Aorta (tissue), 5 donors: ENCODE data around the gene BBOX1. TPM values are rescaled to one million over a fixed set of nuclear protein-coding genes. Genes with fewer than 3 reads are reported as not detected.

Experiments
- ATAC-seq: fragments of 200-7000 bp; cut with Tn5 transposase; one replicate; pipeline ENCODE4 v1.9.1; 2022; ENCODE audit warnings: moderate library complexity; ENCODE audit not compliant: low FRiP score
- DNase-seq, 2 donors: peaks; one replicate each; pipeline ENCODE4 v3.0.0-alpha.2; 2020
- H3K27ac ChIP-seq, 2 donors: one replicate each; pipeline ENCODE4 v1.5.1; 2013; ENCODE audit warnings: low read length in 2 of 2, mild to moderate bottlenecking in 2 of 2, moderate library complexity in 2 of 2, control low read depth in 1 of 2, inconsistent platforms in 1 of 2, low read depth in 1 of 2
- H3K27me3 ChIP-seq, 2 donors: one replicate each; pipeline ENCODE4 v1.6.1; 2013; ENCODE audit warnings: control low read depth in 1 of 2, low read length in 1 of 2, mild to moderate bottlenecking in 1 of 2, moderate library complexity in 1 of 2; ENCODE audit not compliant: insufficient read depth in 2 of 2, control insufficient read depth in 1 of 2
- H3K36me3 ChIP-seq, 2 donors: one replicate each; pipeline ENCODE4 v1.6.1; 2013; ENCODE audit warnings: control low read depth in 1 of 2, low read length in 1 of 2, mild to moderate bottlenecking in 1 of 2; ENCODE audit not compliant: insufficient read depth in 2 of 2, control insufficient read depth in 1 of 2
- H3K4me1 ChIP-seq, 2 donors: one replicate each; pipeline ENCODE4 v1.6.1; 2013; ENCODE audit warnings: low read length in 2 of 2, control low read depth in 1 of 2, mild to moderate bottlenecking in 1 of 2, moderate library complexity in 1 of 2; ENCODE audit not compliant: insufficient read depth in 2 of 2, control insufficient read depth in 1 of 2
- H3K4me3 ChIP-seq, 2 donors: one replicate each; pipeline ENCODE4 v1.5.1; 2013; ENCODE audit warnings: low read length in 2 of 2, control low read depth in 1 of 2, mild to moderate bottlenecking in 1 of 2
- H3K9me3 ChIP-seq: one replicate; pipeline ENCODE4 v1.6.1; 2013; ENCODE audit warnings: mild to moderate bottlenecking, low read length; ENCODE audit not compliant: control insufficient read depth
- WGBS, 2 donors: extraction: QIAGEN DNeasy Blood & Tissue Kit; methylation state at CpG; one replicate each; pipeline ENCODE4 v1.1.7; 2013; 5-methylcytosine and 5-hydroxymethylcytosine counted together
- intact Hi-C, 2 donors: fragments of 100-400 bp; cut with DNase I; formaldehyde crosslinking; loops; one replicate each; pipeline versions ENCODE4 v1.14.2 to v1.15.0; 2022
- polyA plus RNA-seq, 2 donors: library from polyadenylated mRNA; stranded (reverse); fragments of 200-250 nt; gene quantifications; one replicate each; pipeline ENCODE4 v1.2.3, GENCODE V29; 2013
- total RNA-seq, 2 donors: library from RNA; stranded (reverse); fragmentation: NEBNext Ultra II Directional; extraction: Animal tissue kit (Norgen Biotek cat#: 25700); gene quantifications; one replicate each; pipeline ENCODE4 v1.2.1, GENCODE V29; 2021
- donor health status: healthy with polysubstance abuse.
- donor health status: Bipolar disorder and iron deficiency.
- donor health status: DM: no; HTN: no; CAD: no.
- donor health status: DM: no; HTN: no; CAD: no.
- donor health status: DM: yes; HTN: yes; CAD: no.

The BBOX1 gene
- total and polyA plus RNA-seq, 4 donors = 0.43 to 0.45 TPM; not detected in 2

DNA sequence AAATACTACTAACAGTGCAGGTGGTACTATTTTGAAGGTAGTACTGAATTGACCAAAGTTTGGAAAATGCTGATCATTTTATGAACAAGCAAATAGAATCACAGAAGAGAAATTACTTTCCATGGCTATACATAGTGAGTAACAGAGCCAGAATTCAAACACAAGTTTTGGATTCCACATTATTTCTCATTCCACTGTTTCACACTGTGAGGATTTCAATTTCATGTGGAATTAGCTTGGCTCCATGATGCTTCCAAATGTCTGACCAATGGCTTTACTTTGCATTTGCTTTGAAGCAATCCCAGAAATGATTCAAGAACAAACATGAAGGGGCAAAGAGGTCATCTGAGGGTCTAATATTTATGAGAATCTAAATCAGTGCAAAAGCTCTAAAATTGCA, 98.1 kb downstream of the BBOX1 start:
- Histone ChIP-seq H3K4me1 (no peaks in the 10 kb centered on the region), H3K9me3 (no peaks in the 10 kb centered on the region), H3K27ac (no peak overlapping the region), H3K27me3 (no peaks in the 10 kb centered on the region), H3K36me3 (no peaks in the 10 kb centered on the region), H3K4me3 (no peak overlapping the region)
- DNase-seq (no peak), ATAC-seq (no peak)
- intact Hi-C loops = no loop called here

GRCh38 chr11:27139742-27140367, 99.2 kb downstream of the BBOX1 start:
- Histone ChIP-seq H3K4me3 (no peak overlapping the region), H3K27ac (no peak overlapping the region), H3K27me3 (no peaks in the 10 kb centered on the region), H3K36me3 (no peaks in the 10 kb centered on the region), H3K9me3 (no peaks in the 10 kb centered on the region), H3K4me1 (no peaks in the 10 kb centered on the region)
- DNase-seq = no peak
- no peak for ATAC-seq
- intact Hi-C loops = no loop called here

- Histone ChIP-seq H3K9me3 (no peaks in the 10 kb centered on the region), H3K4me3 (no peak overlapping the region), H3K27ac (no peak overlapping the region), H3K36me3 (no peaks in the 10 kb centered on the region), H3K4me1 (no peaks in the 10 kb centered on the region), H3K27me3 (no peaks in the 10 kb centered on the region)
- WGBS, 2 donors = 99 to 100% methylated on average over 1 of the region's 1 CpG
- ATAC-seq = no peak
- intact Hi-C loops = no loop called here
- no peak for DNase-seq
These were observed 101.0 kb downstream of the BBOX1 start for GRCh38 chr11:27141576-27141975.

GRCh38 chr11:27147916-27148315, 107.3 kb downstream of the BBOX1 start:
- no peaks in the 10 kb centered on the region for H3K27me3 ChIP-seq
- no peak overlapping the region for H3K4me3 ChIP-seq
- peaks cover 2% of the 10 kb centered on the region for H3K9me3 ChIP-seq
- intact Hi-C loops = no loop called here
- peaks cover 0 to 2% of the 10 kb centered on the region in 2 donors for H3K4me1 ChIP-seq
- WGBS, 2 donors = 94 to 97% methylated on average over 1 of the region's 1 CpG
- H3K27ac ChIP-seq = no peak overlapping the region
- no peaks in the 10 kb centered on the region for H3K36me3 ChIP-seq
- ATAC-seq (no peak), DNase-seq (no peak)

GRCh38 chr11:27148506-27148905, 107.9 kb downstream of the BBOX1 start:
- Histone ChIP-seq H3K9me3 (peaks cover 2% of the 10 kb centered on the region), H3K27ac (no peak overlapping the region), H3K4me3 (no peak overlapping the region), H3K27me3 (no peaks in the 10 kb centered on the region), H3K4me1 (peaks cover 0 to 2% of the 10 kb centered on the region in 2 donors), H3K36me3 (no peaks in the 10 kb centered on the region)
- ATAC-seq (no peak), DNase-seq (no peak)
- intact Hi-C loops = no loop called here

GRCh38 chr11:27150098-27150497, 109.5 kb downstream of the BBOX1 start:
- Histone ChIP-seq H3K36me3 (no peaks in the 10 kb centered on the region), H3K27me3 (no peaks in the 10 kb centered on the region), H3K27ac (no peak overlapping the region), H3K4me3 (no peak overlapping the region), H3K4me1 (peaks cover 0 to 2% of the 10 kb centered on the region in 2 donors), H3K9me3 (peaks cover 2% of the 10 kb centered on the region)
- WGBS, 2 donors = 97 to 98% methylated on average over 2 of the region's 2 CpGs
- intact Hi-C loops = loop anchor here in 1 of 2 donors (10.0 kb wide), 1 partner anchor 865 kb away; no protein-coding TSS in a partner anchor
- DNase-seq (no peak), ATAC-seq (no peak)

DNA sequence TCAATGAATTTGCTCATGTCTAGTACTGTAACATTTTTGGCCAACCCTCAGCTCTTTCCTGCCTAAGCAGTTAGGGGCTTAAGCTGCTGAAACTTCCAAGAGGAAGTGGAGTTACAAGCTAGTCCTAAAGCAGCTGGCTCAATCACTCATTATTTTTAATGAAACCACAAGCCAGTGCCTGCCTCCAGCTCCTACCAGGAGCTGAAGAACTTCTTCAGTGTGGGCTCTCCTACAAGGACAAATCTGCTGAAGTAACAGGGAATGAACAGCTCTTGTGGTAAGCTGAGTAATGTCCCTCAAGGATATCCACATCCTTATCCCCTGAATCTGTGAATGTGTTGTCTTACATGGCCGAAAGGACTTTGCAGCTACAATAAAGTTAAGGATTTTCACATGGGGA, 112.5 kb downstream of the BBOX1 start:
- no peaks in the 10 kb centered on the region for H3K27me3 ChIP-seq
- peaks cover 2% of the 10 kb centered on the region for H3K9me3 ChIP-seq
- intact Hi-C loops = loop anchor here in 1 of 2 donors (10.0 kb wide), 1 partner anchor 868 kb away; no protein-coding TSS in a partner anchor
- peaks cover 0 to 2% of the 10 kb centered on the region in 2 donors for H3K4me1 ChIP-seq
- no peak overlapping the region for H3K4me3 ChIP-seq
- ATAC-seq (no peak), DNase-seq (no peak)
- H3K36me3 ChIP-seq = no peaks in the 10 kb centered on the region
- no peak overlapping the region for H3K27ac ChIP-seq
- WGBS, 2 donors = 94 to 99% methylated on average over 1 of the region's 1 CpG

DNA sequence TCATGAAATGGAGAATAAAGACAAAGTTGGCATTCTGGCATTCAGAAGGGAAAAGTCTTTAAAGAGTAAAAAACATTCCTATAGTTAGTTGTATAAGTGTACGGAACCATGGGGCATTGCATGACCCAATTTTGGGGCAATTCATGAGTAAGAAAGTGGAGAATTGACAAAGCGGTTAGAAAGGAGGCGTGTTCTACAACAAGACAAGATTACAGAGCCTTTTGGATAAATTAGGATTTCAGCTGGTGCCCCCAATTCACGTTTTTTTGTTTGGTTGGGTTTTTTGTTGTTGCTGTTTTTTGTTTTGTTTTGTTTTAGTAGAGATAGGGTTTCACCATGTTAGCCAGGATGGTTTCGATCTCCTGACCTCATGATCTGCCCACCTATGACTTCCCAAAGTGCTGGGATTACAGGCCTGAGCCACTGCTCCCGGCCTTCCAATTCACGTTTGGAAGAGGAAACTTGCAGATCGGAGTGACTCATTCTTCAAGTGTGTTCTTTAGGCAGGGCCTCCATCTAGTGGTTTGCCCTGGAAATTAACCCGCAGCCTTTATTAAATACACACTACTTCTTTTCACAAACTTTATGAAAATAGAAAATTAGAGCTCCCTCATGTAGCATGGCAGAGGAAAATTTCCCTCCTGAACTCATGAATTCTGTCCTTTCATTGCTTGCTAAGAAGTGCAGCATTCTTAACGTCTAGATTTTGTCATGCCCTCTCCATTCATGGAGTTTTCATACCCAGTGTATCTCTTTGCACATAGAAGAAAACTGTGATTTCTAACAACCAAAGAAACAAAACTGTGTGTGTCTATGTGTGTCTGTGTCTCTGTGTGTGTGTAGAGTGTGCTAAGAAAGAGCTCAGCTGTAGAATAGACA, 118.1 kb downstream of the BBOX1 start:
- Histone ChIP-seq H3K4me1 (no peaks in the 10 kb centered on the region), H3K36me3 (no peaks in the 10 kb centered on the region), H3K27me3 (no peaks in the 10 kb centered on the region), H3K9me3 (no peaks in the 10 kb centered on the region), H3K27ac (no peak overlapping the region), H3K4me3 (no peak overlapping the region)
- intact Hi-C loops = loop anchor here (1.0 to 10.0 kb wide), 5 partner anchors 164 to 874 kb away; partner anchors contain the start of gene FIBIN (in 2 of the 2)
- ATAC-seq = peak; percentile 87
- 34% methylated on average over 10 of the region's 10 CpGs for WGBS, 2 donors
- DNase-seq = peak; percentile 52 to 67

GRCh38 chr11:27159335-27159679, 118.7 kb downstream of the BBOX1 start:
- no peaks in the 10 kb centered on the region for H3K9me3 ChIP-seq
- H3K36me3 ChIP-seq = no peaks in the 10 kb centered on the region
- no peaks in the 10 kb centered on the region for H3K27me3 ChIP-seq
- H3K4me3 ChIP-seq = no peak overlapping the region
- intact Hi-C loops = loop anchor here (2.0 to 10.0 kb wide), 3 partner anchors 165 to 875 kb away; partner anchors contain the start of gene FIBIN (in 2 of the 2)
- WGBS, 2 donors = 5 to 6% methylated on average over 2 of the region's 2 CpGs
- no peak overlapping the region for H3K27ac ChIP-seq
- DNase-seq (no peak), ATAC-seq (no peak)
- no peaks in the 10 kb centered on the region for H3K4me1 ChIP-seq
